ENCODE data around the gene OXGR1.
"Not testable (repeated sequence)": the region's sequence is repeated elsewhere in the genome, so short reads cannot be mapped to it uniquely, and the experiment has no call there.

OXGR1 gene

GRCh38 chr13:97026531-97027161 is 32.4 kb upstream of the OXGR1 start:
- Histone ChIP-seq H3K9me3 (ENCODE audit: severe bottlenecking) (no peaks in the 10 kb centered on the region), H3K27me3 (ENCODE audit: insufficient read depth, low read depth, severe bottlenecking) (no peaks in the 10 kb centered on the region), H3K36me3 (no peaks in the 10 kb centered on the region), H3K4me3 (ENCODE audit: low read depth, low read length) (no peak overlapping the region), H3K27ac (no peak overlapping the region)
- no peak for TF ChIP-seq CTCF (IDR thresholded peaks at IDR 0.05; ENCODE audit: low read depth, low read length)
- no peak for DNase-seq

DNA sequence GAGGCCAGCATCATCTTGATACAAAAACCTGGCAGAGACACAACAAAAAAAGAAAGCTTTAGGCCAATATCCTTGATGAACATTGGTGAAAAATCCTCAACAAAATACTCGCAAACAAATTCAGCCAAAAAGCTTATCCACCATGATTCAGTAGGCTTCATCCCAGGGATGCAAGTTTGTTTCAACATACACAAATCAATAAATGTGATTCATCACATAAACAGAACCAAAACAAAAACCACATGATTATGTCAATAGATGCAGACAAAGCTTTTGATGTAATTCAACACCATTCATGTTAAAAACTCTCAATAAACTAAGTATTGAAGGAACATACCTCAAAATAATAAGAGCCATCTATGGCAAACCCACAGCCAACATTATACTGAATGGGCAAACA is 29.5 kb upstream of the OXGR1 start:
- DNase-seq; H3K36me3 ChIP-seq; H3K4me3 ChIP-seq (ENCODE audit: low read depth, low read length); H3K9me3 ChIP-seq (ENCODE audit: severe bottlenecking); H3K27ac ChIP-seq; H3K27me3 ChIP-seq (ENCODE audit: insufficient read depth, low read depth, severe bottlenecking): not testable (repeated sequence)

GRCh38 chr13:97023117-97023516 is 28.8 kb upstream of the OXGR1 start:
- Histone ChIP-seq H3K27me3 (ENCODE audit: insufficient read depth, low read depth, severe bottlenecking) (no peaks in the 10 kb centered on the region), H3K36me3 (no peaks in the 10 kb centered on the region)

DNA sequence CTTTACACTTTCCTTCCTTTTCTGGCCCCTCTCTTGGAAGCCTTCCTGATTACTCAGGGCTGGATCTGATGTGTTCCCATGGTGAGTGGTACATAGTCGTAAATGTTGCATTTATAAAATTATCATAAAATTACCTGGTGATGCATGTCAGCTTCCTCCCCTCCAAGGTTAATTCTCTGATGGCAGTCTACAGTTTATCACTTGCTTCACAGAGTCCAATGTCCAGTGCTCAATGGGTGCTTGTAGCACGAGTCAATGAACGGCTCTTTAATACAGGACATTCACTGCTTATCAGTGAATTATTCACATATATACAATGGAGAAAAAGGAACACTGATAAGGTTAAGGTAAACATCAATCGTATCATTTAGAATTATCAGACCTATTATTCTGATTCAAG is 27.0 kb upstream of the OXGR1 start:
- Histone ChIP-seq H3K27ac (no peak overlapping the region), H3K9me3 (ENCODE audit: severe bottlenecking) (no peaks in the 10 kb centered on the region), H3K4me3 (ENCODE audit: low read depth, low read length) (no peak overlapping the region), H3K27me3 (ENCODE audit: insufficient read depth, low read depth, severe bottlenecking) (no peaks in the 10 kb centered on the region), H3K36me3 (no peaks in the 10 kb centered on the region)
- no peak for DNase-seq
- no peak for TF ChIP-seq CTCF (IDR thresholded peaks at IDR 0.05; ENCODE audit: low read depth, low read length)

More at GRCh38 chr13:97023117-97023516, 28.8 kb upstream of the OXGR1 start:
- Histone ChIP-seq H3K27ac (no peak overlapping the region), H3K9me3 (ENCODE audit: severe bottlenecking) (no peaks in the 10 kb centered on the region), H3K4me3 (ENCODE audit: low read depth, low read length) (no peak overlapping the region)
- TF ChIP-seq CTCF (IDR thresholded peaks at IDR 0.05; ENCODE audit: low read depth, low read length): no peak
- DNase-seq: no peak

GRCh38 chr13:97020689-97021240 is 26.5 kb upstream of the OXGR1 start:
- no peak for DNase-seq
- Histone ChIP-seq H3K4me3 (ENCODE audit: low read depth, low read length) (no peak overlapping the region), H3K9me3 (ENCODE audit: severe bottlenecking) (no peaks in the 10 kb centered on the region), H3K27me3 (ENCODE audit: insufficient read depth, low read depth, severe bottlenecking) (no peaks in the 10 kb centered on the region), H3K36me3 (no peaks in the 10 kb centered on the region), H3K27ac (no peak overlapping the region)
- no peak for TF ChIP-seq CTCF (IDR thresholded peaks at IDR 0.05; ENCODE audit: low read depth, low read length)

DNA sequence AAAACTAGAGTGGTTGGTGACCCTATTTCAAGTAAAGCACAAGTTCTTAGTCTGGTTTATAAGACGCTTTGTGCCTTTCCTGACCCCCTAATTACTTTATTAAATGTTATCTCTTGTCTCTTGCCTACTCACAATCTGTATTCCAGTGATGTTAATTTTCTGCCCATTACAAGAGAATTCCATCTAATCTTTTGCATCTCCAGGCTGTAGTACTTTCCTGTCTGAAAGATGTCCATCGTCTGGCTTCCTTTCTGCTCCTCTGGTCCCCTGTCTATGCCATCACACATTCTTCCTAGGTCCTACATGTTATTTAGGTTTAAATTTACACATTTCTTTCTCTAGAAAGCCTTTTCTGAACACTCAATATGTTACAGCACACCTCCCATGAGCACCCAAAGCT is 25.9 kb upstream of the OXGR1 start:
- H3K9me3 ChIP-seq (ENCODE audit: severe bottlenecking): no peaks in the 10 kb centered on the region
- no peaks in the 10 kb centered on the region for H3K36me3 ChIP-seq
- no peak overlapping the region for H3K27ac ChIP-seq
- no peak overlapping the region for H3K4me3 ChIP-seq (ENCODE audit: low read depth, low read length)
- no peak for DNase-seq
- H3K27me3 ChIP-seq (ENCODE audit: insufficient read depth, low read depth, severe bottlenecking): no peaks in the 10 kb centered on the region
- no peak for TF ChIP-seq CTCF (IDR thresholded peaks at IDR 0.05; ENCODE audit: low read depth, low read length)
